HG03108 (cell line): ENCODE data around the gene ZNF383.
A peak's percentile ranks its signal among the peaks of the same experiment; 100 is the strongest.
"Not testable (repeated sequence)": the region's sequence is repeated elsewhere in the genome, so short reads cannot be mapped to it uniquely, and the experiment has no call there.

ENCODE experiments used
- ATAC-seq: cut with Tn5 transposase; IDR thresholded peaks from one replicate; pipeline ENCODE4 v1.9.1; 2021; ENCODE audit warnings: moderate library complexity; ENCODE audit not compliant: unreplicated experiment

ZNF383 gene

DNA sequence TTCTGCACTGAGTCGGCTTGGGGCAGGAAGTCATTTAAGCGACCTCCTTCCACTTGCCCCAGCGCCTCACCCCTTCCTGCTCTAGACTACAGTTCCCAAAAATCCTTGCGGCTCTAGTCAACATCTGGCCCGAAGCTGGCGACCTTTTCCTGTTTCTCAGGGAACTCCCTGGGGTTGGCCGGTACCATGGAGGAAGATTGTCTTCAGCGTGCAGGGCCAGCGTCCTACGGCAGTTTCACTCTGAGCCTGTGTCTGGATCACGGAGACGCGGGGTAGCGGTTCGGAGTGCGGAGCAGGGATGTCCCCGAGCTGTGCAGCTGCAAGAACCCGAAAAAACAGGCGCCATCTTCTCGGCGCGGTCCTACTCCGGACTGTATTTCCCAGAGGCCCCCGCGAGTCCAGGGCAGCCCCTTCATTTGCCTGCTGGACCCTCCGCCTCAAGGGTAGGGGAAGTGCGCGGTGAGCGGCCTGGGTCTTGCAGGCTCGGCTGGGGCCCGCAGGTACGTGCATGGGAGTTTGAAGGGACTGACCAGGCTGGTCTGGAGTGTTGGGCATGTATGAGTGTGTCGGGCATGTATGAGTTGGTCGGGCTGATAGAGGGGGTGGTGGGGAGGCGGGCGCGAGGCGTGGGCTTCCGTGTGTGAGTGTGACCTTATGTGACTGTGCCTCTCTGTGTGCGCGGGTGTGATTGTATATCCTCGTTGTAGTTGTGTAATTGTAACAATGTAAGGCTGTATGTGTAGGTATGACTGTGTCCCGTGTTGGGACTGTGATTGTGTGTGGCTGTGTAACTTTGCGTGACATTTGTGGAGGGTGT lies at the start of gene ZNF383:
TSS of gene ZNF383 (plus strand) at position 440 of the 817 bp plus-strand sequence. CDS start 12,240 bp downstream, outside the sequence.
- ATAC-seq = peak; percentile 92

DNA sequence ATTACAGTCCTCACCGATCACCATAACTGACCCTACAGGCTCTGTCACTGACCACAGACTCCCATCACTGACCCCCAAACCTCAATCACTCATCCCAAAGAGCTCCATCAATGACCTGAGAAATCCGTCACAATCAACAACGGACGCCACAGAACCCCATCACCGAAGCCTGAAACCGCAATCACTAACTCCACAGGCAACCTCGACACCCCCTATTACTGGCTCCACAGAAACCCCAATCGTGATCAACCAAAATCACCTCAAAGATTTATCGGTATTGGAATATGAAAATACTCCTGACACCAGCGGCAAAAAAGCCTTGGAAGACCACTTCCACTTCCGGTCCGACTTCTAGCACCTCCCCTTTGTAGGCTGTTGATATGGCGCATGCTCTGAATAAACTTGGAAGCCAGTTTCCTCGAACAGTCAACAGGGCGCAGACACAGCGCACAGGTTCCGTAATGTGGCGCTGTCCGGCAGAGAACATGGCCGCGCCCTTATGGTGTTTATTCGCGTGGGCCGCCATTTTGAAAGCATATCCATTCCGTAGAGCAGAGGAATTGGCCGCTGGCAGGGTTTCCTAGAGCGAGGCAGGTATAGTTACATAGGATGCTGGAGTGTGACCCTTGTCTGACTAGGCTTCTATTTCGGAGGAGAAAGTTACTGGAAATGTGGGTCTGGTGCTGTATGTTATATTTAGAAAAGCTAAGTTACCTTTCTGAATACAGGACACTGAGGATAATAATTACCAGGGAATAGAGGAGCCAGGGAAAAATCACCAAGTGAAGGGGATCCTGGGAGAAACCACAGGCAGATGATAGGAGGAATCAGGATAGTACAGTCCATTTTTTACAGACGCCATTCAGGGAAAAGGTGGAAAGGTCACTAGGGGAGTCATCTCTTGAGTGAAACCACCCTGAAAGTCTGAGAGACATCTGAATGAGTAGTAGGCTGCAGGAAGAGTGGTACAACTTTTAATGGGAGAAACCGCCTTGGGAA lies 45.3 kb upstream of the ZNF383 start, which contains the start of gene ZNF585A:
TSS of gene ZNF585A (minus strand) at position 328 of the 999 bp plus-strand sequence. CDS start 2,785 bp downstream, outside the sequence.
- peak; percentile 96 for ATAC-seq

DNA sequence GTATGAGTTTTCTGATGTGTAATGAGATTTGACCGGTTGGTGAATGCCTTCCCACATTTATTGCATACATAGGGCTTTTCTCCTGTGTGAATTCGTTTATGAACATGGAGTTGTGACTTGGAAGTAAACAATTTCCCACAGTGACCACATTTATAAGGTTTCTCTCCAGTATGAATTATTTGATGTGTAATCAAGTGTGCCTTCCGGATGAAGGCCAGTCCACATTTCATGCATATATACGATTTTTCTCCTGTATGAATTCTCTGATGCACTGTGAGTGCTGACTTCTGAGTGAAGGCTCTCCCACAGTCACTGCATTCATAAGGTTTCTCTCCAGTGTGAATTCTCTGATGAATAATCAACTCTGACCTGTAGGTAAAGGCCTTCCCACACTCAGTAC lies 31.9 kb upstream of the ZNF383 start:
- not testable (repeated sequence) for ATAC-seq

DNA sequence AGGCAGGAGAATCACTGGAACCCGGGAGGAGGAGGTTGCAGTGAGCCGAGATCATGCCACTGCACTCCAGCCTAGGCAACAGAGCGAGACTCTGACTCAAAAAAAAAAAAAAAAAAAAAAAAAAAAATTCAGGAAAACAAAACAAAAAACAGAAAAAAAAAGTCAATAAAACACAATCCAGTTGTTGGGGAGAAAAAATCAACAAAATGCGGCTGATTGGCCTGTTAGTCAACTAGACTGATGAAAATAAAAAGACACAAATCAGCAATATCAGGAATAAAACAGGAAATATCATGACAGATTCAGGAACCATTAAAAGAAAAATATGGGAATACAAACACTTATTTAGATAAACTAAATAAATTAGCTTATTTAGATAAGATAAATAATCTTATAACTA lies 22.8 kb upstream of the ZNF383 start:
- ATAC-seq = not testable (repeated sequence)

DNA sequence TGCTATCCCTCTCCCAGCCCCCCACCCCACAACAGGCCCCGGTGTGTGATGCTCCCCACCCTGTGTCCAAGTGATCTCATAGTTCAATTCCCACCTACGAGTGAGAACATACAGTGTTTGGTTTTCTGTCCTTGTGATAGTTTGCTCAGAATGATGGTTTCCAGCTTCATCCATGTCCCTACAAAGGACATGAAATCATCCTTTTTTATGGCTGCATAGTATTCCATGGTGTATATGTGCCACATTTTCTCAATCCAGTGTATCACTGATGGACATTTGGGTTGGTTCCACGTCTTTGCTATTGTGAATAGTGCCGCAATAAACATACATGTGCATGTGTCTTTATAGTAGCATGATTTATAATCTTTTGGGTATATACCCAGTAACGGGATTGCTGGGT lies 20.9 kb upstream of the ZNF383 start:
- ATAC-seq = not testable (repeated sequence)

DNA sequence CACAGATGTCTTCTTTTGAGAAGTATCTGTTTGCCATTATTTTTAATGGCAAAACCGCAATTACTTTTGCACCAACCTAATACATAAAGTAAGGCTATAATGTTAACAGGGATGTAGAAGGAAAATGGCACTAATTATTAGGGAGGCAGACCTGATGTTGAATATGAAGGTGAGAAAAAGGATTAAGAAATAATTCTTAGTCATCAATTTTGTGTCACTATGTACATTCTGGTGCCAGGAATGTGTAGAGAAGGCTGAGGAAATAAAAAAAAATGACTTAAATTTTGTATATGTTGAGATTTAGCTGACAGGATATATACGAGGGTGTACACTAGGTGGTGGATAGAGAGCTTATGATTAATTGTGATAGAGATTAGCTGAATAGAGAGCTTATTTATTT lies 20.2 kb upstream of the ZNF383 start:
- ATAC-seq = no peak

DNA sequence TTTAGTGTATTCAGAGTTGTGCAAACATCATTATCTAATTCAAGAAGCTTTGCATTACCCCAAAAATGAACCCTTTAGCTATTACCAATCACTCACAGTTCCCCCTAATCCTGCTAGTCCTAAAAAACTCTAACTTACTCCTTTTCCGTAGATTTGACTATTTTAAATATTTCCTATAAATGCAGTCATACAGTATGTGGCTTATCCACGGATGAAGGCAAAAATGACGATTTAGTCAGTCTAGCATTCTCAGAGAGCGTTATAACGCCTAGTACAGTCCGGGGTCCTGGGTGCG lies 587 bp upstream of the ZNF383 start:
- no peak for ATAC-seq

DNA sequence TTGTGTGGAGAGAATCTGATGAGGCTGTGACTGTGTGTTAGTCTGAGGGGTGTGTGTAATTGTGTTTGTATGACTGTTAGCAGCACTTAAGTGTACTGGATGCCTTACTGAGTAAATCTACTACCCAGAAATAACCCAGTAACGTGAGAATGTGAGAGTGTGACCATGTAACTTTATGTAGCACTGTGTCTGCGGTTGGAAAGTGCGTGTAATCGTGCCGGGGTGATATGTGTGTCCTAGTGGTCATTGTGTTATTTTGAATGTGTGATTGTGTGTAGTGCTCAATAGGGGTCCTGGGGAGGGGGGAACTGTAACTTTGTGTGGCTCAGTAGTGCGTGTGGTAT lies 550 bp downstream of the ZNF383 start:
- ATAC-seq = no peak

DNA sequence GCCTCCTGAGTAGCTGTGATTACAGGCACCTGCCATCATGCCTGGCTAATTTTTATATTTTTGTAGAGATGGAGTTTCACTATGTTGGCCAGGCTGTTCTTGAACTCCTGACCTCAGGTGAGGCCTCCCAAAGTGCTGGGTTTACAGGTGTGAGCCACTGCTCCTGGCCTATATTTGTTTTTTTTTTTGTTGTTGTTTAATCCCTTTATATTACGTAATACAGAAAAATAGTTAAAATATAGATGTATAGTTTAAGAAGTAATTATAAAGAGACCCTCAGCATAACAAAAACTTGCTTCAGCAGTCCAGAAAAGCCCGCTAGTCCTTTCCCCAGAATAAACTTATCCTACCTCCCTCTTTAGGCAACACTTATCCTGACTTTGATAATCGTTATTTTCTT lies 2.4 kb downstream of the ZNF383 start:
- no peak for ATAC-seq

DNA sequence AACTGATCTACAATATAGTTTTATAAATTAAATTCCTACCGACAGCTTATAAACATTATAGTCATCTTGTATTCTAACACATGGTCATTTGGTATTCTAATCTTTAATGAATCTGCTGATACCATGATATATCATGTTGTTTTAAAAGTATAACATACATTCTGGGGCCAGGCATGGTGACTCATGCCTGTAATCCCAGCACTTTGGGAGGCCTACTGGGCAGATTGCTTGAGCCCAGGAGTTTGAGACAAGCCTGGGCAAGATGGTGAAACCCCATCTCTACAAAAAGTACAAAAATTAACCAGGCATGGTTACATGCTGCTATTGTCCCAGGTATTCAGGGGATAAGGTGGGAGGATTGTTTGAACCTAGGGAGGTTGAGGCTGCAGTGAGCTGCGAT lies 3.1 kb downstream of the ZNF383 start:
- ATAC-seq = no peak

DNA sequence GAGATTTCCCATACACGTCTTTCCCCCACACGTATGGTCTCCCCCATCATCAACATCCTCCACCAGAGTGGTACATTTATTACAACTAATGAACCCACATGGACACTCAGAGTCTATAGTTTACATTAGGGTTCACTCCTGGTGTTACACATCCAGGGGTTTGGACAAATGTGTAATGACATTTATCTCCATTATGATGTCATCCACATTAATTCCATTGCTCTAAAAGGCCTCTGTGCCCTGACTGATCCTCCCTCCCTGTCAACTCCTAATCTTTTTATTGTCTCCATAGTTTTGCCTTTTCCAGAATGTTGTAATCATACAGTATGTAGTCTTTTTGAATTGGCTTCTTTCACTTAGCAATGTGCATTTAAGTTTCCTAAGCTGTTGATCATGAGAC lies 8.2 kb downstream of the ZNF383 start:
- ATAC-seq = no peak

DNA sequence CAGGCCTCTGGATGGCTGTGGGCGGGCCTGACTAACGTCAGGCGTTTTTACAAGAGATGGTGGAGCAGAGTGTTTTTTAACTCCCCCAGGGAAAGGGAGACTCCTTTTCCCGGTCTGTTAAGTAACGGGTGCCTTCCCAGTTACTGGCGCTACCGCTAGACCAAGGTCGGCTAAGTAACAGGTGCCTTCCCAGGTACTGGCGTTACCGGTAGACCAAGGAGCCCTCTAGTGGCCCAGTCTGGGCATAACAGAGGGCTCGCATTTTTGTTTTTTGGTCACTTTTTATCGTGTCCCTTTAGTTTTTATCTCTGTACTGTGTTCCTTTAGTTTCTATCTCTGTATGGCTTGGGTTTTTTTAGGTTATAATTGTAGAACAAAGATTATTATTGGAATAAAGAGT lies 10.0 kb downstream of the ZNF383 start:
- no peak for ATAC-seq

DNA sequence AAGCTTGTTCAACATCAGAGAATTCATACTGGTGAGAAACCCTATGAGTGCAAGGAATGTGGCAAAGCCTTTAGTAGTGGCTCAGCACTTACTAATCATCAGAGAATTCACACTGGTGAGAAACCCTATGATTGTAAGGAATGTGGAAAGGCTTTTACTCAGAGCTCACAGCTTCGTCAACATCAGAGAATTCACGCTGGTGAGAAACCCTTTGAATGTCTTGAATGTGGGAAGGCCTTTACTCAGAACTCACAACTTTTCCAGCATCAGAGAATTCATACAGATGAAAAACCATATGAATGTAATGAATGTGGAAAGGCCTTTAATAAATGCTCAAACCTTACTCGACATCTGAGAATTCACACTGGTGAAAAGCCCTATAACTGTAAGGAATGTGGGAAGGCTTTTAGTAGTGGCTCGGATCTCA lies 25.2 kb downstream of the ZNF383 start:
- no peak for ATAC-seq

DNA sequence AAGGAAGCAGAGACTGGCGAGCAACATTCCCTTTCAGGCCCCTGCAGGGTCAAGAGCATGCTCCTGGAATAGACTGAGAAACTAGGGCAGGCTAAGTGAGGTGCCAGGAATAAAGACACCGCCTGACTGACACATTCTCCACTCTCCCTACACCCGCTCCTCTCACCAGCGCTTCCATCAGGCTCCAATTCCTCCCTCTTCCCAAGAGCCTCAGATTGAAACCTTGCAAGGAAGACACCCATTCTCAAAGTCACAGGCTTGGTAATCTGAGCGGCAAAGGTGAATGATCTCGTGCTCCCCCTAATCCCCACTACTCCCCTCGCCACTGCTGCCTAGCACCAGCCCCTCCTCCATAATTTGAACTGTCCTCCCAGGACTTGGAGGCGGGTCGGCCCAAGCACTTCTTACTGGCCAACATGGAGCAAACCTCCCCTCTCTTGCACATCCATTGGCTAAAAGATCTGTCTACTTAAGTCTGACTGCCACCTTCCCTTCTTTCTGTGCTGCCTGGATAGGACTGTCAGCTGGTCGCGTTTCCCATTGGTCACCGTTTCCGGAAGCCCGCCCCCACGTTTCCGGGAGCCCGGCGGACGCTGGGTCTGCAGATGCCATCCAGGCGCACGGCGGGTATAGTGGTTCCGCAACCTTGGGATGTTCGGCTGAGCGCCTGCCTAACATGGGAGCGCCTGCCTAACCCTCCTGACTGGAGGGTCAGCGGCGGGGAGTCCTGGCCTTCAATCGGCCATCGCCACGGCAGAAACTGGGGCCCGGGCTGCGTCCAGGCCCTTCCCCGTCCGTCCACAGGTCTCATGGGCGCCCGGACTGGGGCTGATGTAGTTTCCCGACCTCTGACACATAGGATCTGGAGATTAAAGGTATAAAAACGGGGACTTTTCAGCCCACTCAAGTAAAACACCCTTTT lies 33.6 kb downstream of the ZNF383 start:
- ATAC-seq = no peak

DNA sequence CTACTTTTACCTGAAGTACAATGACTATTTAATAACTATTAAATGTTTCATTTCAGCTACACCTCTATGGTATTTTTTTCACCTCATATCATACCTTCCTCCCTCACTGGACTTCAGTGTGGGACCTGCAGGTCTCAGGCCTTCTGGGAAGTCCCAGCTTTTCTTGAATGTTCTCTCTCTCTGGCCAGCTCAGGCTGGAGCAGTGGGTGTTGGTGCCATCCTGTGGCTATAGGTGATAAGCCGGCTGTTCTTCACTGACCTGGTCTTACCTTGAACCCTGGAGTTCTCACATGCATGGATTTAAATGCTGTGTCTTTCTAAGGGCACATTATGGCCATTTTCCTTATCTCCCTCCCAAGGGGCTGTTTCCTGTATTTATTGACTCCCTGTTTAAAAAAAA lies 45.0 kb downstream of the ZNF383 start:
- ATAC-seq = not testable (repeated sequence)

DNA sequence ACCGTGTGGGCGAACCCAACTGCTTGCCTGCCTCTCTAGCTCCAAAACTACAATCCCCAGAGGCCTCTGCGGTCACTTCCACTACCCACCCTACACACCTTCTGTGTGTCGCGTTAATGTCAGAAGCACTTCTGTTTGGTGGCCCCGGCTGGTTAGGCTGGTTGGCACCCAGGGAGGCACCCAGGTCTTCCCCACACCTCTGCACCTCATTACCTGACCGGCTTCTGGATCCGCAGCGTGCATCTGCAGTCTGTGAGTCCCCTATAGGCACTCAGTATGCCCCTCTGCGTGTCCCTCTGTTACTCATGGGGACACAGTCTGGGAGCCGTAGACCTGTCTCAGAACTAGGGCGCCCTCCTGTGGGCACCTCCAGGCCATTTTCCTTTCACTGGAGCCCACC lies 49.0 kb downstream of the ZNF383 start:
- not testable (repeated sequence) for ATAC-seq

DNA sequence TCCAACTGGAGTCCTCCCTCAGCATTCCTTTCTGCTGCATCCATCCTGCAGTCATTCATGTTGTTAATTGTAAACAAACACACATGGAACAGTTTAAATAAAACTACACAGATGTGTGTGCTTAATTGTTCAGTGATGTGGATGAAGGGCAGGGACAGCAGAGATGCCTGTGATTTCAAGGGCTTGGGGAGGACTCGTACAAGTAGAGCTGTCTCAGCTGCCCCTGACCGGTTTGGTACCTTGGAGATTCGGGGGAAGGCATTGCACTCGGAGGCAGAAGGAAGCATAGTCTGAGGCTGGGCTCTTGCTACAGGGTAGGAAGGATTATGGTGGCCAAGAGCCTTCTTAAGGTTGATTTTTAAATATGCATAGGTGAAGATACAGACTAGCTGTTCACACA lies 49.7 kb downstream of the ZNF383 start:
- ATAC-seq = not testable (repeated sequence)

DNA sequence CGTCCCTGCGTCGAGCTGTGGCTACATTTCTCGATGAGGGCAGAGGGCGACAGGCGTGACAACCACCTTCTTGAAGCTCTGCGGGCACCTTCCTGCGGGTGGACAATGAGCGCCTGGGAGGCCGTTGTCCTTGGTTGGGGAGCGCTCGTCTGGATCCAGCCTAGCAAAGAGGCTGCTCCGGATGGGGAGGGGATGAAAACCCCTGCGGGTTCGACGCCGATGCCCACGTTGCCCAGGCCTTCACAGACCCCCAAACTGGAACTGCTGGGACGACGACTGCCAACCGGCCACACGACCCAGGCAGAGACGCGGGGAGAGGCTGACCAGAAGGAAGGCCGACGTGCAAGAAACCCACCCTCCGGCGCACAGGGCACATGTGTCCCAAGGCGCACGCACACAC lies 62.6 kb downstream of the ZNF383 start:
- ATAC-seq = not testable (repeated sequence)

DNA sequence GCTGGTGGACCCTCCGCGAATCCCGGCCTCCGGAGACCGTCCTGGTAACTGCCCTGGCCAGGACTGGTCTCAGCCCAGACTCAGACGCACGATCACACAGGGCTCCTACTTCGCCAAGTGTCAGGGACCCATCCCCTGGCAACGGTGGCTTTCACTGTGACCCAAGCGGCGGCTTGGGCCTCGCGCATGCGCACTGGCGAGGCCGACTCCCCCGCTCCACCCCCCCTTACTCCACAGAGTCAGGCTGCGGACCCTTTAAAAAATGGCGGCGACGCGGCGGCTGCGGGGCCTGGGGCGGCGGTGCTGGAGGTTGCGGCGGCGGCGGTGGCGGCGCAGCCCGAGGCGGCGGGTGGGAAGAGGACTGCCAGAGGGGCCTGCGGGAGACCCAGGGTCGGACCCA lies 66.0 kb downstream of the ZNF383 start:
- ATAC-seq = not testable (repeated sequence)

DNA sequence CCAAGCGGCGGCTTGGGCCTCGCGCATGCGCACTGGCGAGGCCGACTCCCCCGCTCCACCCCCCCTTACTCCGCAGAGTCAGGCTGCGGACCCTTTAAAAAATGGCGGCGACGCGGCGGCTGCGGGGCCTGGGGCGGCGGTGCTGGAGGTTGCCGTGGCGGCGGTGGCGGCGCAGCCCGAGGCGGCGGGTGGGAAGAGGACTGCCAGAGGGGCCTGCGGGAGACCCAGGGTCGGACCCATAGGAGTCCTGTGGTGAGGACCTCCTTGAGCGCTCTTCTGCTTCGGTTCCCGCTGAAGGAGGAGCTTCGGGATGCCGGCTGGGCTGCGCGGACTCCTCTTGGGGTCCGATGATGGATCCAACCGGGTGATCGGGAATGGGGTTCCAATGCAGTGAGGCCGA lies 71.2 kb downstream of the ZNF383 start:
- not testable (repeated sequence) for ATAC-seq
